GM11168 (cell line): ENCODE data around the gene STXBP2.

Source experiments
- in situ Hi-C: fragments of 300-500 bp; cut with MboI; formaldehyde crosslinking; loops from one replicate; pipeline ENCODE4 v1.12.0; 2022; ENCODE audit warnings: low sequenced_read_pairs; ENCODE audit not compliant: unreplicated experiment

STXBP2 gene

GRCh38 chr19:7636691-7637373 lies at the start of gene STXBP2:
TSS of gene STXBP2 (plus strand) at chr19:7637110. CDS start at chr19:7637150, 40 bp downstream.
- in situ Hi-C loops, result no loop called here

GRCh38 chr19:7589822-7590221 lies 47.1 kb upstream of the STXBP2 start:
- in situ Hi-C loops, result no loop called here

GRCh38 chr19:7590256-7590655 lies 46.7 kb upstream of the STXBP2 start:
- in situ Hi-C loops, result no loop called here

- in situ Hi-C loops, result no loop called here
Observed at GRCh38 chr19:7595466-7596133, 41.3 kb upstream of the STXBP2 start, which contains the start of gene CAMSAP3. TSS of gene CAMSAP3 (plus strand) at chr19:7595863. CDS start at chr19:7596003, 140 bp downstream.

GRCh38 chr19:7596211-7596937 lies 40.5 kb upstream of the STXBP2 start:
- in situ Hi-C loops, result no loop called here

- in situ Hi-C loops, result no loop called here
Observed at GRCh38 chr19:7597689-7598088, 39.2 kb upstream of the STXBP2 start.

- in situ Hi-C loops, result no loop called here
Observed at GRCh38 chr19:7598180-7598579, 38.7 kb upstream of the STXBP2 start.

GRCh38 chr19:7600721-7601120 lies 36.2 kb upstream of the STXBP2 start:
- in situ Hi-C loops, result no loop called here

- in situ Hi-C loops, result no loop called here
Observed at GRCh38 chr19:7602240-7602934, 34.5 kb upstream of the STXBP2 start.

- in situ Hi-C loops, result no loop called here
Observed at GRCh38 chr19:7602935-7603497, 33.9 kb upstream of the STXBP2 start.

- in situ Hi-C loops, result no loop called here
Observed at GRCh38 chr19:7603919-7604318, 33.0 kb upstream of the STXBP2 start.

GRCh38 chr19:7605490-7606222 lies 31.3 kb upstream of the STXBP2 start:
- in situ Hi-C loops, result no loop called here

GRCh38 chr19:7606289-7606688 lies 30.6 kb upstream of the STXBP2 start:
- in situ Hi-C loops, result no loop called here

GRCh38 chr19:7607212-7607873 lies 29.6 kb upstream of the STXBP2 start:
- in situ Hi-C loops, result no loop called here

GRCh38 chr19:7607874-7608560 lies 28.9 kb upstream of the STXBP2 start:
- in situ Hi-C loops, result no loop called here

- in situ Hi-C loops, result no loop called here
Observed at GRCh38 chr19:7610491-7611240, 26.2 kb upstream of the STXBP2 start.

- in situ Hi-C loops, result no loop called here
Observed at GRCh38 chr19:7611541-7612279, 25.2 kb upstream of the STXBP2 start.
